Caco-2 (cell line): ENCODE results near the gene BABAM2. TPM values are rescaled to one million over a fixed set of nuclear protein-coding genes. Genes with fewer than 3 reads are reported as not detected.

Source experiments
- BruUV-seq: library from RNA; stranded (reverse); fragments of 400-500 nt; replicated peaks from 2 replicates; lab custom pipeline; 2021; lab: Mats Ljungman, UMichigan
- CTCF ChIA-PET: fragments of 300-600 bp; sonication (Branson Sonifier 250); formaldehyde crosslinking; loops from one replicate; lab custom pipeline; 2022; ENCODE audit warnings: antibody characterized with exemption; lab: Charles Lee
- POLR2A ChIA-PET: fragments of 300-600 bp; sonication (Branson Sonifier 250); formaldehyde crosslinking; loops from one replicate; lab custom pipeline; 2022; ENCODE audit warnings: antibody characterized with exemption; lab: Charles Lee
- DNase-seq, 2 experiments: peaks; one replicate each; pipeline versions ENCODE4 v3.0.0 to v3.0.0-alpha.2; 2020 to 2022
- H3K27me3 ChIP-seq: replicated peaks from 2 replicates; pipeline ENCODE4 v1.6.0; 2011; ENCODE audit warnings: low read length; ENCODE audit not compliant: control insufficient read depth, insufficient read depth
- H3K36me3 ChIP-seq: 2 replicates; pipeline ENCODE4 v1.5.1; 2011; ENCODE audit warnings: low read length; ENCODE audit not compliant: control insufficient read depth, insufficient read depth
- H3K4me1 ChIP-seq: fragments of 250-450 bp; sonication (Bioruptor Pico); 2 replicates; pipeline ENCODE4 v1.5.1; 2020; ENCODE audit warnings: mild to moderate bottlenecking
- H3K4me3 ChIP-seq: 2 replicates; pipeline ENCODE4 v1.5.1; 2011; ENCODE audit warnings: low read depth, mild to moderate bottlenecking, control low read depth, low read length
- H3K9me3 ChIP-seq: fragments of 250-450 bp; sonication (Bioruptor Pico); 2 replicates; pipeline ENCODE4 v1.5.1; 2020; ENCODE audit warnings: mild to moderate bottlenecking, moderate library complexity
- H3K27ac Mint-ChIP-seq: one replicate; pipeline ENCODE4 v1.8.0; 2022; ENCODE audit warnings: mixed read lengths; ENCODE audit not compliant: unreplicated experiment
- H3K27me3 Mint-ChIP-seq: one replicate; pipeline ENCODE4 v1.8.0; 2022; ENCODE audit warnings: mixed read lengths; ENCODE audit not compliant: insufficient read depth, unreplicated experiment
- H3K36me3 Mint-ChIP-seq: one replicate; pipeline ENCODE4 v1.8.0; 2022; ENCODE audit warnings: mild to moderate bottlenecking, mixed read lengths; ENCODE audit not compliant: insufficient read depth, unreplicated experiment
- H3K4me1 Mint-ChIP-seq: one replicate; pipeline ENCODE4 v1.8.0; 2022; ENCODE audit warnings: low read depth, mixed read lengths; ENCODE audit not compliant: unreplicated experiment
- H3K4me3 Mint-ChIP-seq: one replicate; pipeline ENCODE4 v1.8.0; 2022; ENCODE audit warnings: mild to moderate bottlenecking, moderate library complexity, mixed read lengths; ENCODE audit not compliant: unreplicated experiment
- H3K9me3 Mint-ChIP-seq: one replicate; pipeline ENCODE4 v1.8.0; 2022; ENCODE audit warnings: mixed read lengths; ENCODE audit not compliant: unreplicated experiment
- CTCF ChIP-seq, 2 experiments: fragments of 200-600 bp in 1 of 2; IDR thresholded peaks; 1 replicate in 1 of 2; 2 replicates in 1 of 2; pipeline versions ENCODE4 v1.5.1 to v1.8.0; 2011 to 2022; ENCODE audit warnings: antibody characterized with exemption in 1 of 2, control low read depth in 1 of 2, inconsistent platforms in 1 of 2, low read depth in 1 of 2, low read length in 1 of 2, mild to moderate bottlenecking in 1 of 2, moderate library complexity in 1 of 2; ENCODE audit not compliant: insufficient read depth in 1 of 2, severe bottlenecking in 1 of 2, unreplicated experiment in 1 of 2
- intact Hi-C: fragments of 100-400 bp; cut with micrococcal nuclease; formaldehyde crosslinking; loops from one replicate; pipeline ENCODE4 v1.10.0; 2022; ENCODE audit not compliant: unreplicated experiment
- total RNA-seq: library from RNA; stranded (reverse); gene quantifications from 2 replicates; pipeline ENCODE4 v1.2.3, GENCODE V29; 2022

Gene BABAM2
- total RNA-seq, 1 experiment from 2014 or later: 57.3 TPM

DNA sequence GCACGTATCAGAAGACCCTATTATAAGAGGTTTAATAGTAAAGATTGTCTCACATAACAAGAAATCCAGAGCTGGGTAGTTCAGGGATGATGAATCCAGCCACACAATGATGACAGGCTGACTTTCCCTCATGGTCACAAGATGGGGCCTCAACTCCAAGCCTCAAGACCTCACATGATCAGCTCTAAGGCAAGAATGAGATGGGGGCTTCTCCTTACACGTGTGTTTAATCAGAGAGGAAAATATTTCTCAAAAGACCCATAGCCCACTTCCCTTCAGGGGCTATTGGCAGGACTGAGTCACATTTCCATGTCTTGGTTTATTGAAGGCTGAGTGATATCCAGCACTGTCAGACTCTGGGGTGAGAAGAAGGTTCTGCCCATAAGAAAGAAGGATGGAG lies 402.0 kb downstream of the BABAM2 start:
- Mint-ChIP-seq H3K27ac (no peak overlapping the region), H3K27me3 (no peaks in the 10 kb centered on the region), H3K4me3 (no peak overlapping the region), H3K36me3 (no peaks in the 10 kb centered on the region), H3K4me1 (peaks cover 3% of the 10 kb centered on the region), H3K9me3 (no peaks in the 10 kb centered on the region)
- no peak overlapping the region for H3K4me3 ChIP-seq
- H3K27me3 ChIP-seq: no peaks in the 10 kb centered on the region
- no peaks in the 10 kb centered on the region for H3K9me3 ChIP-seq
- no peak for TF ChIP-seq CTCF (IDR thresholded peaks at IDR 0.05; ENCODE audit: insufficient read depth in 1 of 2, low read depth in 1 of 2, low read length in 1 of 2, severe bottlenecking in 1 of 2, unreplicated experiment in 1 of 2)
- no peaks in the 10 kb centered on the region for H3K4me1 ChIP-seq
- CTCF ChIA-PET: no interaction called here
- BruUV-seq: no TSS peak
- DNase-seq: no peak
- POLR2A ChIA-PET: interaction anchor here (0.5 kb wide), 1 partner anchor 161 kb away, joined by 4 read pairs; no protein-coding TSS in a partner anchor
- intact Hi-C loops: no loop called here
- H3K36me3 ChIP-seq: no peaks in the 10 kb centered on the region

DNA sequence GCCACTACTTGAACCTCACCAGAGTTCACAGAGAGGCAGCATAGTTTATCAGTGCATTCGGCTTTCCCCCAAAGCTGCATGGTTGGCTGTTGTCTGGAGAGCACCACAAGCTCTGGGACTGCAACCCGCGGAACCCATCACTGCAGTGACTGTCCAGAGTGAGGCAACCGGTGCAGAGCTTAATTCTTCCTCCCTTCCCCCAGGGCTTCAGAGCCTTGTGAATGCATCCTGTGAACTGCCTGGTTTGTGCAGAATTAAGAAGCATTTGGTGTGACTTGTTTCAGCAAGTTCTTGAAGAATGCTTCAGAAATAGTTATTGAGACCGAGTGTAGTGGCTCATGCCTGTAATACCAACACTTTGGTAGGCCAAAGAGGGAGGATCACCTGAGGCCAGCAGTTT lies 402.9 kb downstream of the BABAM2 start:
- no peak for DNase-seq
- ChIA-PET CTCF (no interaction called here), POLR2A (no interaction called here)
- Mint-ChIP-seq H3K36me3 (no peaks in the 10 kb centered on the region), H3K27ac (no peak overlapping the region), H3K27me3 (no peaks in the 10 kb centered on the region), H3K4me3 (no peak overlapping the region), H3K9me3 (no peaks in the 10 kb centered on the region), H3K4me1 (no peaks in the 10 kb centered on the region)
- BruUV-seq: no TSS peak
- Histone ChIP-seq H3K4me1 (no peaks in the 10 kb centered on the region), H3K4me3 (no peak overlapping the region), H3K9me3 (no peaks in the 10 kb centered on the region), H3K27me3 (no peaks in the 10 kb centered on the region), H3K36me3 (no peaks in the 10 kb centered on the region)
- intact Hi-C loops: no loop called here
- no peak for TF ChIP-seq CTCF (IDR thresholded peaks at IDR 0.05; ENCODE audit: insufficient read depth in 1 of 2, low read depth in 1 of 2, low read length in 1 of 2, severe bottlenecking in 1 of 2, unreplicated experiment in 1 of 2)

GRCh38 chr2:28294451-28294850 lies 403.9 kb downstream of the BABAM2 start:
- Histone ChIP-seq H3K27me3 (no peaks in the 10 kb centered on the region), H3K4me3 (no peak overlapping the region), H3K4me1 (no peaks in the 10 kb centered on the region), H3K36me3 (no peaks in the 10 kb centered on the region), H3K9me3 (no peaks in the 10 kb centered on the region)
- Mint-ChIP-seq H3K9me3 (no peaks in the 10 kb centered on the region), H3K27me3 (no peaks in the 10 kb centered on the region), H3K27ac (no peak overlapping the region), H3K36me3 (no peaks in the 10 kb centered on the region), H3K4me1 (no peaks in the 10 kb centered on the region), H3K4me3 (no peak overlapping the region)
- intact Hi-C loops: no loop called here
- TF ChIP-seq CTCF (IDR thresholded peaks at IDR 0.05; ENCODE audit: insufficient read depth in 1 of 2, low read depth in 1 of 2, low read length in 1 of 2, severe bottlenecking in 1 of 2, unreplicated experiment in 1 of 2): no peak
- DNase-seq: no peak
- POLR2A ChIA-PET: no interaction called here
- BruUV-seq: no TSS peak
- CTCF ChIA-PET: no interaction called here
